ENCODE data around the gene DERA. TPM values are rescaled to one million over a fixed set of nuclear protein-coding genes. Genes with fewer than 3 reads are reported as not detected.

Gene DERA
- total RNA-seq, 1 donor from 2014 or later: 15.9 TPM

DNA sequence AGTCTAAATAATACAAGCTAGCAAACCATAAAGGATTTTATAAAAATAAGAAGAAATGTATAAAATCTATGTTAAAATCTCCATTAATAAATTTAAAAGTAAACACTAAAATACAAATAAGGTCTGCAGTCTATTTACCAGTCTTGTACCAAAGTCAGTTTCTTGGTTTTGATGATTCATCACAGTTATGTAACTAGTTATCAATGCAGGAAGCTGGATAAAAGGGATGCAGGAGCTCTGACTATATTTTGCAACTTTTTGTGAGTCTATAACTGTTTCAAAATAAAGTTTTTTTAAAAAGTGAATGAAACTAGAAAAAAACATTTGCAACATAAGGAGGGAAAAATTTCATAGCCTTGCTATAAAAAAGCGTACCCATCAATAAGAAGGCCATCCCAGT, 151.5 kb downstream of the DERA start:
- Mint-ChIP-seq H3K27me3 (no peaks in the 10 kb centered on the region), H3K4me1 (no peaks in the 10 kb centered on the region), H3K4me3 (no peak overlapping the region), H3K36me3 (ENCODE audit: low read depth) (no peaks in the 10 kb centered on the region), H3K9me3 (no peaks in the 10 kb centered on the region), H3K27ac (no peak overlapping the region)
- DNase-seq: no peak
- intact Hi-C loops (cut with micrococcal nuclease): no loop called here

- intact Hi-C loops (cut with micrococcal nuclease): no loop called here
- DNase-seq: no peak
- no peaks in the 10 kb centered on the region for H3K9me3 Mint-ChIP-seq
- no peak overlapping the region for H3K27ac Mint-ChIP-seq
- peaks cover 2% of the 10 kb centered on the region for H3K27me3 Mint-ChIP-seq
- no peaks in the 10 kb centered on the region for H3K36me3 Mint-ChIP-seq (ENCODE audit: low read depth)
- no peak overlapping the region for H3K4me3 Mint-ChIP-seq
- no peaks in the 10 kb centered on the region for H3K4me1 Mint-ChIP-seq
Observed at GRCh38 chr12:16063726-16064125, 152.6 kb downstream of the DERA start.

DNA sequence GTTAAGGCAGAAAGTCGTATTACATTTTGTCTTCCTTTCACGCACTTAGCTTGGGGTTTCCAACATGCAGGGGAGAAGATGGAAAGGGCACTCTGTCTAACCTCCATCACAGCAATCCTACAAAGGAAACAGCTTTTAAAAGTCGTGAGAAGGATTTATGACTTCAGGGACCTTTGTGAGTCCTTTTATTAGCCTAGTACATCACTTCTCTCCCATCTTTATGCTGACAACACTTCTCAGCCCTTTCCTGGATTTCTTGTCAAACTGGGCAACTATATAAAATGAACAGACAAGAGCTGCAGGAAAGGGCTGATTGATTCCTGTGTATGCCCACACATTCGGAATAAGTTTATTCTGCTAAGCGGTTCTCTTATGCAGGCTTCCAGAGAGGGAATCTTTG, 159.0 kb downstream of the DERA start:
- peaks cover 6% of the 10 kb centered on the region for H3K27me3 Mint-ChIP-seq
- H3K4me1 Mint-ChIP-seq: no peaks in the 10 kb centered on the region
- H3K27ac Mint-ChIP-seq: no peak overlapping the region
- no peaks in the 10 kb centered on the region for H3K36me3 Mint-ChIP-seq (ENCODE audit: low read depth)
- no peaks in the 10 kb centered on the region for H3K9me3 Mint-ChIP-seq
- intact Hi-C loops (cut with micrococcal nuclease): no loop called here
- H3K4me3 Mint-ChIP-seq: no peak overlapping the region
- no peak for DNase-seq

DNA sequence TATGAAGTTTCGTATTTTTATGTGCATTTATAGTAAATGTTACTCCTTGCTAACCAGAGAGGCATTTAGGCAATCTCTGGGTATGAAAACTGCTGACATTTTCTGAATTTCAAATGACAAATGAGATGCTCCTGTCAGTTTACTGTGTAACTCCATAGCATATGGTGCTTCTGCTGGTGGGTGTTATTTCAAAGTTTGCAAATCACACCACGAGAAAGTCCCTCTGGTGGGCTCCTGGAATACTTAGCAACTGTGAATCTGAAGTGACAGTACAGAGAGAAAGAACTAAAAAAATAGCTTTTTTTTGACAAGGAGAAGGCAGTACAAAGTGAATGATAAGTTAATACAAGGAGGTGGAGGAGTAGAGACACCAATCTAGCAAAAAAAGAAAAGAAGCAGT, 161.5 kb downstream of the DERA start:
- Mint-ChIP-seq H3K4me3 (no peak overlapping the region), H3K27ac (no peak overlapping the region), H3K9me3 (no peaks in the 10 kb centered on the region), H3K27me3 (peaks cover 6% of the 10 kb centered on the region), H3K36me3 (ENCODE audit: low read depth) (no peaks in the 10 kb centered on the region), H3K4me1 (no peaks in the 10 kb centered on the region)
- intact Hi-C loops (cut with micrococcal nuclease): no loop called here
- no peak for DNase-seq

- no peaks in the 10 kb centered on the region for H3K36me3 Mint-ChIP-seq (ENCODE audit: low read depth)
- intact Hi-C loops (cut with micrococcal nuclease): no loop called here
- H3K27me3 Mint-ChIP-seq: no peaks in the 10 kb centered on the region
- no peak overlapping the region for H3K27ac Mint-ChIP-seq
- no peak for DNase-seq
- no peak overlapping the region for H3K4me3 Mint-ChIP-seq
- no peaks in the 10 kb centered on the region for H3K4me1 Mint-ChIP-seq
- H3K9me3 Mint-ChIP-seq: no peaks in the 10 kb centered on the region
Observed at GRCh38 chr12:16074894-16075293, 163.8 kb downstream of the DERA start.

GRCh38 chr12:16075887-16076286, 164.8 kb downstream of the DERA start:
- H3K4me1 Mint-ChIP-seq: no peaks in the 10 kb centered on the region
- H3K36me3 Mint-ChIP-seq (ENCODE audit: low read depth): no peaks in the 10 kb centered on the region
- no peak overlapping the region for H3K4me3 Mint-ChIP-seq
- no peaks in the 10 kb centered on the region for H3K27me3 Mint-ChIP-seq
- DNase-seq: no peak
- no peak overlapping the region for H3K27ac Mint-ChIP-seq
- no peaks in the 10 kb centered on the region for H3K9me3 Mint-ChIP-seq
- intact Hi-C loops (cut with micrococcal nuclease): no loop called here

DNA sequence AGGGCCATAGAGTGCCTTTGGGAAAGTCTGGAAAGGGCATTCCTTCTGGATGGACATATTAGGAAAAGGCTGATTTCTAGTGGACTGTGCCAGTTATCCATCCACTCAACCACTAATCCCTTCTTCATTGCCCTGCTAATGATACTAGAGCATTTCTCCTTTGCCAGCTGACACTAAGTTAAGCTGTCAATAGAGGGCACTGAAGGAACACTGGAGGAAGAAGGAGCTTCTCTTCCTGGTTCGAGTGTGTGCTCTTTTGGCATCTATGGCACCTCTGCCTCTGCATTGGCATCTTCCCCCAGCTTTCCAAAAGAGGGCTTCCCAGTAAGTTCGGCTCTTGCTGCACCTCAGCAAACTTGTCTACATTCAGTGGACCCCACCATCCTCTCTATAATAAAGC, 165.4 kb downstream of the DERA start:
- intact Hi-C loops (cut with micrococcal nuclease): no loop called here
- H3K4me3 Mint-ChIP-seq: no peak overlapping the region
- no peaks in the 10 kb centered on the region for H3K36me3 Mint-ChIP-seq (ENCODE audit: low read depth)
- H3K4me1 Mint-ChIP-seq: no peaks in the 10 kb centered on the region
- H3K9me3 Mint-ChIP-seq: no peaks in the 10 kb centered on the region
- no peaks in the 10 kb centered on the region for H3K27me3 Mint-ChIP-seq
- no peak overlapping the region for H3K27ac Mint-ChIP-seq
- no peak for DNase-seq

DNA sequence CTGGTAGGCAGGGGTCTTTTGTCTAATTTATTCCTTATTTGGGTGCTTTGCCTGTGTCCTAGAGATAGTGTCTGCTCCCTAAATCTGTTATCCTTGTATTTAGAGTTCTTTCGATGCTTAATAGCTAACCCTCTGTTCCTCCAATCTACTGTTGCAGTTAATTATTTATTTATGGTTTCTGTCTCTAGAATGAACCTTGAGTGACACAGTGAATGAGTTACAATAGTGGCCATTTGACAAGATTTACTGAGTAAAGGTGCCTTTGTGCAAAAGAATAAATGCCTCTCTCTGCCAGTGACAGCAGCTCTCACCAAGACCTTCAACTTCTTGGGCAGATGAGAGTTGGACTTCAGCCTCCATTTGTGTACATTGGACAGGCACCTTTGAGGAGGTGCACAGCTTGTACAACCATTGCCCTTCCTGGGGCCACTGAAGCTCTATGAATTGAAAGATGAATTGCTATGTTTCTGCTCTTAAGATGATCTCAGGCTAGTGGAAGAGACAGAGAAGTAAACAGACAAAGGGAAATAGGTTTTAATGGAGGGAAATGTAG, 165.9 kb downstream of the DERA start:
- H3K4me1 Mint-ChIP-seq: no peaks in the 10 kb centered on the region
- no peak overlapping the region for H3K27ac Mint-ChIP-seq
- H3K9me3 Mint-ChIP-seq: no peaks in the 10 kb centered on the region
- no peaks in the 10 kb centered on the region for H3K36me3 Mint-ChIP-seq (ENCODE audit: low read depth)
- DNase-seq: no peak
- intact Hi-C loops (cut with micrococcal nuclease): no loop called here
- no peak overlapping the region for H3K4me3 Mint-ChIP-seq
- H3K27me3 Mint-ChIP-seq: no peaks in the 10 kb centered on the region

- no peaks in the 10 kb centered on the region for H3K9me3 Mint-ChIP-seq
- no peaks in the 10 kb centered on the region for H3K4me1 Mint-ChIP-seq
- no peak overlapping the region for H3K27ac Mint-ChIP-seq
- no peaks in the 10 kb centered on the region for H3K27me3 Mint-ChIP-seq
- intact Hi-C loops (cut with micrococcal nuclease): no loop called here
- no peak overlapping the region for H3K4me3 Mint-ChIP-seq
- DNase-seq: no peak
- no peaks in the 10 kb centered on the region for H3K36me3 Mint-ChIP-seq (ENCODE audit: low read depth)
Observed at GRCh38 chr12:16086462-16086861, 175.3 kb downstream of the DERA start.

DNA sequence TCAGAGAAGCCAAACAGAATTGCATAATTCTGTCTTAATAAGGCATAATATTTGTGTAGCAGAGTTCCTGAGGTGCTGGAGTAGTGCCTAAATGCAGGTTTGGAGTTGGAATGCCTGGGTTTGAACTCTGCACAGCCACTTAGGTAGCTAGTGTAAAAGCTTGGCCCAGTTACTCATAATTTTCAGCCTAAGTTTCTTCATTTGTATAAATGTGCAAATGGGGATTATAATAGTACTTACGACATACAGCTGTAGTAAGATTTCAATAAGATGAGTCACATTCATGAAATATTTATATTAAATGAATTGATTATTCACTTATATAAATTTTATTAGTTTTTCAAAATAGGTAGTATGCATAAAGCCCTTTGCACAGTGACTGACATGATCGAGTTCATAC, 175.8 kb downstream of the DERA start:
- no peaks in the 10 kb centered on the region for H3K9me3 Mint-ChIP-seq
- H3K27ac Mint-ChIP-seq: no peak overlapping the region
- intact Hi-C loops (cut with micrococcal nuclease): no loop called here
- H3K27me3 Mint-ChIP-seq: no peaks in the 10 kb centered on the region
- no peaks in the 10 kb centered on the region for H3K4me1 Mint-ChIP-seq
- no peaks in the 10 kb centered on the region for H3K36me3 Mint-ChIP-seq (ENCODE audit: low read depth)
- DNase-seq: no peak
- H3K4me3 Mint-ChIP-seq: no peak overlapping the region

Other genes starting within 250 kb of the DERA start
- 2.2 and 2.4 TPM in 2 replicates for gene EPS8, start 121.9 kb upstream of the DERA start, total RNA-seq
- gene STRAP, start 28.9 kb upstream of the DERA start, total RNA-seq: 162 and 166 TPM in 2 replicates